ENCODE results near the gene PWWP2A.
A peak's percentile ranks its signal among the peaks of the same experiment; 100 is the strongest.
"Not testable (repeated sequence)": the region's sequence is repeated elsewhere in the genome, so short reads cannot be mapped to it uniquely, and the experiment has no call there.

The PWWP2A gene

GRCh38 chr5:160119142-160119904, at the start of gene PWWP2A:
Gene PWWP2A, minus strand, starts transcription at chr5:160119450. Its CDS starts 62 bp downstream, at chr5:160119388.
- peak; percentile 97 for DNase-seq (ENCODE audit: low read depth, low spot score)

GRCh38 chr5:160167624-160168165, 48.4 kb upstream of the PWWP2A start:
- no peak for DNase-seq (ENCODE audit: low read depth, low spot score)

- DNase-seq (ENCODE audit: low read depth, low spot score): no peak
Measured at GRCh38 chr5:160166973-160167623, 47.8 kb upstream of the PWWP2A start.

- DNase-seq (ENCODE audit: low read depth, low spot score): no peak
Measured at GRCh38 chr5:160166069-160166972, 47.1 kb upstream of the PWWP2A start.

- DNase-seq (ENCODE audit: low read depth, low spot score): no peak
Measured at GRCh38 chr5:160165137-160166068, 46.2 kb upstream of the PWWP2A start.

- DNase-seq (ENCODE audit: low read depth, low spot score): no peak
Measured at GRCh38 chr5:160162910-160163309, 43.7 kb upstream of the PWWP2A start.

GRCh38 chr5:160161626-160162025, 42.4 kb upstream of the PWWP2A start:
- no peak for DNase-seq (ENCODE audit: low read depth, low spot score)

GRCh38 chr5:160160875-160161274, 41.6 kb upstream of the PWWP2A start:
- DNase-seq (ENCODE audit: low read depth, low spot score): not testable (repeated sequence)

- no peak for DNase-seq (ENCODE audit: low read depth, low spot score)
Measured at GRCh38 chr5:160159991-160160792, 40.9 kb upstream of the PWWP2A start.

- no peak for DNase-seq (ENCODE audit: low read depth, low spot score)
Measured at GRCh38 chr5:160158087-160158486, 38.8 kb upstream of the PWWP2A start.

- DNase-seq (ENCODE audit: low read depth, low spot score): no peak
Measured at GRCh38 chr5:160155017-160155750, 35.9 kb upstream of the PWWP2A start.

GRCh38 chr5:160152901-160153300, 33.7 kb upstream of the PWWP2A start:
- no peak for DNase-seq (ENCODE audit: low read depth, low spot score)

- DNase-seq (ENCODE audit: low read depth, low spot score): no peak
Measured at GRCh38 chr5:160152287-160152686, 33.0 kb upstream of the PWWP2A start.

- DNase-seq (ENCODE audit: low read depth, low spot score): no peak
Measured at GRCh38 chr5:160151017-160151416, 31.8 kb upstream of the PWWP2A start.

- no peak for DNase-seq (ENCODE audit: low read depth, low spot score)
Measured at GRCh38 chr5:160150381-160150780, 31.1 kb upstream of the PWWP2A start.

GRCh38 chr5:160144436-160144835, 25.2 kb upstream of the PWWP2A start:
- DNase-seq (ENCODE audit: low read depth, low spot score): not testable (repeated sequence)

- no peak for DNase-seq (ENCODE audit: low read depth, low spot score)
Measured at GRCh38 chr5:160134332-160134731, 15.1 kb upstream of the PWWP2A start.

GRCh38 chr5:160133918-160134304, 14.7 kb upstream of the PWWP2A start:
- DNase-seq (ENCODE audit: low read depth, low spot score): no peak
